ENCODE measurements around the gene RAD51B. TPM values are rescaled to one million over a fixed set of nuclear protein-coding genes. Genes with fewer than 3 reads are reported as not detected.

RAD51B gene
- total RNA-seq, 1 donor from 2014 or later, result 16.7 TPM

DNA sequence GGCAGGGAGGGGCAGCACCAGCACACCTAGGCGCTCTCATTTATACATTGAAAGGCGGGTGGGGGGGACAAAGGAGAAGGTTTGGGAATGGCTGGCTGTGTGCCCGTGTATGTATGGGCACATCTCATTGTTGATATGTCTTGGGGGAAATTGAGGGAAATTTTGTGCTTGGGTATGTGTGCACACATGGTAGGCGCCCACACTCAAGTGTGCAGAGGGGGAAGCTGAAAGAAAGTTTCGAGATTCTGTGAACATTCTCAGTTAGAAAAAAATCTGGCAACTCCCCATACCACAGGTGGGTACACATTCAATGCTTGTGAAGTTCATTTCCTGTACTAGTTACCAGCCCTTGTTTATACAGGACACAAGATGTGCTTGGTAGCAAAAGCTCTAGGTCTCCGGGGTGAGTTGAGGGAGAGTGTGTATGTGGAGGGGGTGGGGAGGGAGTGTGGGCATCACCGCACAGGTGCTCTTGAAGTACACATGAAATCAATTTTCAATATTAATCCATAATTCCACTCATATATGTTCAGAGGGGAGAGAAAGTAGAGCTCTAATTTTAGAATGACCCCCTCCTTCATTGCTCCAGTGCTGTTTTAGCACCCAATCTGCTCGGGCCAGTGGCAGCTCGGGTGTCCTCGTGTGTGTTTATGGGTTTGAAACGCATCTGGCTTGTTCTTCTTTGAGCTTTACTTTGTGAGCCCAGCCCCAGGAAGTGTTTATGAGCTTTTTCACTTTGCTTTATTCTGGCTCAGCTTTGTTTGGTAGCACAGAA lies 687.3 kb downstream of the RAD51B start:
- no peaks in the 10 kb centered on the region for H3K36me3 Mint-ChIP-seq (ENCODE audit: low read depth)
- H3K27me3 Mint-ChIP-seq (ENCODE audit: low read depth), result no peaks in the 10 kb centered on the region
- TF ChIP-seq, protein P1, sequence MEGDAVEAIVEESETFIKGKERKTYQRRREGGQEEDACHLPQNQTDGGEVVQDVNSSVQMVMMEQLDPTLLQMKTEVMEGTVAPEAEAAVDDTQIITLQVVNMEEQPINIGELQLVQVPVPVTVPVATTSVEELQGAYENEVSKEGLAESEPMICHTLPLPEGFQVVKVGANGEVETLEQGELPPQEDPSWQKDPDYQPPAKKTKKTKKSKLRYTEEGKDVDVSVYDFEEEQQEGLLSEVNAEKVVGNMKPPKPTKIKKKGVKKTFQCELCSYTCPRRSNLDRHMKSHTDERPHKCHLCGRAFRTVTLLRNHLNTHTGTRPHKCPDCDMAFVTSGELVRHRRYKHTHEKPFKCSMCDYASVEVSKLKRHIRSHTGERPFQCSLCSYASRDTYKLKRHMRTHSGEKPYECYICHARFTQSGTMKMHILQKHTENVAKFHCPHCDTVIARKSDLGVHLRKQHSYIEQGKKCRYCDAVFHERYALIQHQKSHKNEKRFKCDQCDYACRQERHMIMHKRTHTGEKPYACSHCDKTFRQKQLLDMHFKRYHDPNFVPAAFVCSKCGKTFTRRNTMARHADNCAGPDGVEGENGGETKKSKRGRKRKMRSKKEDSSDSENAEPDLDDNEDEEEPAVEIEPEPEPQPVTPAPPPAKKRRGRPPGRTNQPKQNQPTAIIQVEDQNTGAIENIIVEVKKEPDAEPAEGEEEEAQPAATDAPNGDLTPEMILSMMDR (conservative IDR thresholded peaks at IDR 0.05), result no peak
- no peaks in the 10 kb centered on the region for H3K9me3 Mint-ChIP-seq
- H3K4me1 Mint-ChIP-seq, result peaks cover 79% of the 10 kb centered on the region
- peak overlapping the region; percentile 95 for H3K27ac Mint-ChIP-seq (ENCODE audit: unreplicated experiment)
- DNase-seq (ENCODE audit: low read depth, low spot score), result no peak
- peak overlapping the region; percentile 47 for H3K4me3 Mint-ChIP-seq

DNA sequence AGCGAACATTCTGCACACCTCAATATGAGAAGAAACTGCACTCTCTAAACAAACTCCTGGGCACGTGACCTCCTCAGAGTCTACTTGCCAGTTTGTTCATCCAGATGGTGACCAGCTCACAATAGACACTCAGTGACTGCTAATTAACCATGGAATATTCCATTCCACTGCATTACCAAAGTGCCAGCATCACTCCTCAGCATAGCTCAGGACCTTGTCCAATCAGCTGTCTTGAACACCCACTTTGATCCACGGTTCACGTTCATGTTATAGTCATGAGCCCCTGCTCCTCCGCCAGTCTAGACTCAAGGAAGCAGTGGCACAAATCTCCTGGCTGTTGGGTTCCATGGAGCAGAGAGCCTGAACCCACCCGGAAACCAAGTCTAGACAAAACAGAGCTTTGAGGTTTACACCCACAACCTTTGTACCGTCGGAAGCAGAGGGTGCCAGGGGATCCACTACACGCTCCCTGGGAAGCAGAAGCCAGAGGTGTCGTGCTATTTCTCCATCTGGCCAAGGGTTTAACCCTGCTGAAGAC lies 688.0 kb downstream of the RAD51B start:
- Mint-ChIP-seq H3K27ac (ENCODE audit: unreplicated experiment) (peak overlapping the region; percentile 48), H3K4me1 (peaks cover 76% of the 10 kb centered on the region), H3K36me3 (ENCODE audit: low read depth) (no peaks in the 10 kb centered on the region), H3K9me3 (no peaks in the 10 kb centered on the region), H3K4me3 (no peak overlapping the region), H3K27me3 (ENCODE audit: low read depth) (no peaks in the 10 kb centered on the region)
- DNase-seq (ENCODE audit: low read depth, low spot score), result no peak
- TF ChIP-seq, protein P1 (conservative IDR thresholded peaks at IDR 0.05), result no peak

DNA sequence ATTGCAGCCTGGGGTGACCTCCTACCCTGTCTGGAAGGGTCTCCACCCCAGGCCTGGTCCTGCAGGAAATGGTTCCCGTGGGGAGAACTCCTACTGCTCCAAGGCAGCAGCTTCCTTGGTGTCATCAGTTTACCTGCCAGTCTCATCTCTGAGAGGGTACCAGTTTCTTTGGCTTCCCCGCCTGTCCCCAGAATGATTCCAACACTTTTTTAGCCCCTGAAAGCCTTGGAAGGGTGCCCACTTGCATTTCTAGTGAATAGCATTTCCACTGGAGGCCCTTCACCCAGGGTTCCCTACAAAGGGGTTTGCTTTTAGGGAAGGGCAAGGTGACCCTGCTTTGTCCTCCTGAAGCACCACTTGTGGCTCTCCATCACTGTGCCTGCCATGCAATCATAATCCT lies 689.0 kb downstream of the RAD51B start:
- H3K9me3 Mint-ChIP-seq, result no peaks in the 10 kb centered on the region

DNA sequence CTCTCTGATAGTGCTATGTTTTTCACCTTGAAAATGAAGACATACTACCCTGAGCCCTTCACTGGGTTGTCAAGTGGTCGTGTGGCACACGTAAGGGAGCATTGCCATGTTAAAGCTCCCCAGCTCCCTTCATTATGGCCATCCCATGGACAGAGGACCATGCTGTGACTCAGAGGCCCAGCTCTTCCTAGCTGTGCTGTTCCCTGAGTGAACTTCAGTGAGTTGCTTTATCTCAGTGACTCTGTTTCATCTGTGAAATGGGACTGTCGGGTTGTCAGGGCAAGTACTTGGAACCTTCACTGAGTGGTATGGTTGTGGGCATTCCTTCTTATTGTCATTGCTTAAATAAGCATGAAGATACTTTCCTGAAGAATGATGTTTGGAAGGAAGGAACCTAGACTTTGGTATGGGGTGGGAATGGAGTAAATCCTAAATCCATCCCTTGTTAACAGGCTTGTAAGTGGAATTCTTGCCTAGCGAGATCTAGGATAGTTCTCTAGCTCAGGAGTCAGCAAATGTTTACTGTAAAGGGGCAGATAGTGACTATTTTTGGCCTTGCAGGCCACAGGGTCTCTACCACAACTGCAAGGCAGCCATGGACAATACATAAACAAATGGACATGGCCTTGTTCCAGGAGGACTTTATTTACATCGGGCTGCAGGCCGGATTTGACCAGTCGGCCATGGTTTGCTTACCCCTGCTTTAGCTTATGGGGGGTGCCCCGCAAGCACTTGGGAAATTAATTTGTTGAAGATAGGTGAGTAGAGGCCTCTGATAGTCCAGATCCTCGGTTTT lies 689.8 kb downstream of the RAD51B start:
- H3K36me3 Mint-ChIP-seq (ENCODE audit: low read depth), result no peaks in the 10 kb centered on the region
- H3K4me3 Mint-ChIP-seq, result no peak overlapping the region
- DNase-seq (ENCODE audit: low read depth, low spot score), result no peak
- no peak overlapping the region for H3K27ac Mint-ChIP-seq (ENCODE audit: unreplicated experiment)
- H3K27me3 Mint-ChIP-seq (ENCODE audit: low read depth), result no peaks in the 10 kb centered on the region
- H3K9me3 Mint-ChIP-seq, result no peaks in the 10 kb centered on the region
- peaks cover 67% of the 10 kb centered on the region for H3K4me1 Mint-ChIP-seq
- TF ChIP-seq, protein P1 (conservative IDR thresholded peaks at IDR 0.05), result no peak

More for the DNA sequence above, 689.0 kb downstream of the RAD51B start:
- TF ChIP-seq, protein P1 (conservative IDR thresholded peaks at IDR 0.05), result no peak
- Mint-ChIP-seq H3K36me3 (ENCODE audit: low read depth) (no peaks in the 10 kb centered on the region), H3K27me3 (ENCODE audit: low read depth) (no peaks in the 10 kb centered on the region), H3K4me1 (peaks cover 71% of the 10 kb centered on the region), H3K4me3 (no peak overlapping the region), H3K27ac (ENCODE audit: unreplicated experiment) (peak overlapping the region; percentile 46)
- DNase-seq (ENCODE audit: low read depth, low spot score), result no peak

DNA sequence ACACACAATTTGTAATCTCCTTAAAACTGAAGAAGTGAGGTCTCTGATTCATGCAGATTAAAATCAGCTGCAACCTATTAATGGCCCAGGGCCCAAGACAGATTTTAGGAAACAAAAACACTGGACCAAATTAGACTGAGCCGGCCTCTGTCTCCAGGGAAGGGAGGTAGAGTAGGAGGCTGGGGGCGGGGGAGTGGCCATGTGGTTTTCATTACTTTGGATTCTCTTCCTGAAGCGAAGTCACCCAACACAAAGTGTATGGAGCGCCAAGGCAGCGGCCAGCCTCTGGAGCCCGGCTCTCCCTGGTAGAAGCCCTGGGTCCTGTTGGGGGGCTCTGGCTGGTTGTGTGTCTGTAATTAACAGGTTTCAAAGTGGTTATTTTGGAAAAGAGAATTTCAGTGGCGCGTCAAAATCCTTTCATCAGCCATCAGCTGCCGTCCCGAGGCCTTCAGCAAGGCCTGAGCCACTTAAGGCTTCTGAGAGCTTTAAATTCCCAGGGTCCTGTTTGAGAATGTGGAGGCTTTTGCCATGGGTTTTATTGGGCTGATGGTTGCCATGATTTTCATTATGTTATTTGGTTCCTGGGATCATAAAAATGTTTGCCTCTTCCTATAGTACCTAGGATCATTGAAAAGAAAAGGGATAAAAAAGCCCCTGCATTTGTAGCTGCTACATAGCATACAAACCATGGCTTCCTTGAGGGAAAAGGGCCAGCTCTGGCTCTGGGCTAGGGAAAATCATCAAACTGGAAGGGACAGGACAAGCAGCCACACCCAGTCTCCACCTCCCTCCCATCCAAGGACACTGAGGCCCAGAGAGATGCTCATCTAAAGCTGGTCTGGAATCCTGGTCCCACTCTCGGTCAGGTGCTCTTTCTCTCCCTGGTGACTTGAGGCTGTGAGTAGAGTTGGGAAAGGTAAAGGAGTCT lies 690.9 kb downstream of the RAD51B start:
- Mint-ChIP-seq H3K36me3 (ENCODE audit: low read depth) (no peaks in the 10 kb centered on the region), H3K4me3 (no peak overlapping the region)
- no peak for DNase-seq (ENCODE audit: low read depth, low spot score)

More for the DNA sequence above, 690.9 kb downstream of the RAD51B start:
- Mint-ChIP-seq H3K4me1 (peaks cover 62% of the 10 kb centered on the region), H3K27ac (ENCODE audit: unreplicated experiment) (peak overlapping the region; percentile 85), H3K9me3 (no peaks in the 10 kb centered on the region), H3K27me3 (ENCODE audit: low read depth) (no peaks in the 10 kb centered on the region)
- TF ChIP-seq, protein P1 (conservative IDR thresholded peaks at IDR 0.05), result no peak
